ENCODE data around the gene MPPED1. TPM values are rescaled to one million over a fixed set of nuclear protein-coding genes. Genes with fewer than 3 reads are reported as not detected.

The MPPED1 gene
- total RNA-seq, 1 experiment from 2014 or later = 0.28 TPM

GRCh38 chr22:43546186-43546585 lies 134.4 kb downstream of the MPPED1 start:
- H3K9me3 ChIP-seq (ENCODE audit: control insufficient read depth, low read depth, low read length) = no peaks in the 10 kb centered on the region
- H3K4ac ChIP-seq (ENCODE audit: low read depth, low read length) = no peak overlapping the region
- no peaks in the 10 kb centered on the region for H3K79me1 ChIP-seq (ENCODE audit: insufficient read depth, low read depth, low read length, poor library complexity, severe bottlenecking)
- H3K27ac ChIP-seq (ENCODE audit: insufficient read length, low read depth, low read length) = no peak overlapping the region
- TF ChIP-seq CTCF (conservative IDR thresholded peaks at IDR 0.05) = no peak
- no peak overlapping the region for H2BK20ac ChIP-seq (ENCODE audit: low read depth, low read length, poor library complexity, severe bottlenecking)
- no peak overlapping the region for H4K5ac ChIP-seq (ENCODE audit: insufficient read length, low read depth, low read length)
- no peak overlapping the region for H3K4me2 ChIP-seq (ENCODE audit: insufficient read depth, insufficient read length, low read length)
- H3K27me3 Mint-ChIP-seq (ENCODE audit: low read depth) = peaks cover 2% of the 10 kb centered on the region
- H3K4me3 Mint-ChIP-seq = no peak overlapping the region
- H3K18ac ChIP-seq (ENCODE audit: insufficient read length, low read depth, low read length) = no peak overlapping the region
- H4K91ac ChIP-seq (ENCODE audit: insufficient read length, low read depth, low read length) = no peak overlapping the region
- H3K56ac ChIP-seq (ENCODE audit: insufficient read length, low read depth, low read length) = no peak overlapping the region
- H3K4me1 Mint-ChIP-seq = peaks cover 8 to 15% of the 10 kb centered on the region in 2 experiments
- H3K4me1 ChIP-seq (ENCODE audit: insufficient read depth, low read length) = no peaks in the 10 kb centered on the region; the same call in 1 of the 2 replicates
- H3K14ac ChIP-seq (ENCODE audit: insufficient read depth, low read length) = no peak overlapping the region
- no peaks in the 10 kb centered on the region for H3K23me2 ChIP-seq (ENCODE audit: insufficient read length, low read depth, low read length, poor library complexity, severe bottlenecking)
- no peak overlapping the region for H3K23ac ChIP-seq (ENCODE audit: insufficient read length, low read depth, low read length)
- H4K20me1 ChIP-seq (ENCODE audit: control insufficient read depth, insufficient read depth, insufficient read length) = no peaks in the 10 kb centered on the region
- H2BK5ac ChIP-seq (ENCODE audit: insufficient read length, low read length) = no peak overlapping the region
- no peak overlapping the region for H2AK5ac ChIP-seq (ENCODE audit: insufficient read length, low read length)
- H4K8ac ChIP-seq (replicated peaks; ENCODE audit: insufficient read length, low read depth, low read length) = no peak overlapping the region
- no peak overlapping the region for H3T11ph ChIP-seq (ENCODE audit: low read length)
- no peak overlapping the region for H3K27ac Mint-ChIP-seq
- H3K27me3 ChIP-seq (ENCODE audit: insufficient read depth, low read length) = no peaks in the 10 kb centered on the region
- H2BK12ac ChIP-seq (ENCODE audit: insufficient read length, low read depth, low read length) = no peak overlapping the region
- no peak overlapping the region for H3K9ac ChIP-seq (ENCODE audit: extremely low read depth, insufficient read length, low read length)
- WGBS (ENCODE audit: extremely low coverage, insufficient read length, low lambda C conversion rate) = no CpG with 5 or more reads among the region's 5 CpGs
- H2BK120ac ChIP-seq (ENCODE audit: low read depth, low read length, poor library complexity, severe bottlenecking) = no peak overlapping the region
- no peaks in the 10 kb centered on the region; a peak in 2 of 5 replicates for H3K9me3 Mint-ChIP-seq
- H2BK15ac ChIP-seq (ENCODE audit: low read depth, low read length) = no peak overlapping the region
- H2AFZ ChIP-seq (ENCODE audit: low read length) = no peak overlapping the region
- no peak for DNase-seq
- no peaks in the 10 kb centered on the region for H3K36me3 Mint-ChIP-seq (ENCODE audit: insufficient read depth in 1 of 3, low read depth in 3 of 3)
- no peaks in the 10 kb centered on the region for H3K79me2 ChIP-seq (ENCODE audit: insufficient read depth, low read length)

Measured in H9 (cell line).